Mesendoderm (in vitro differentiated cells): ENCODE measurements around the gene TMEM236.

Experiments used
- DNase-seq: peaks from one replicate; pipeline ENCODE4 v3.0.0; 2013
- H2AK5ac ChIP-seq: 2 replicates; pipeline ENCODE4 v1.6.1; 2013; ENCODE audit warnings: low read length, inconsistent platforms
- H2BK120ac ChIP-seq: 2 replicates; pipeline ENCODE4 v1.6.1; 2013; ENCODE audit warnings: low read depth, mild to moderate bottlenecking, low read length, moderate library complexity, mixed read lengths
- H2BK15ac ChIP-seq: replicated peaks from 2 replicates; pipeline ENCODE4 v1.6.1; 2013; ENCODE audit warnings: low read depth, mild to moderate bottlenecking, moderate library complexity
- H2BK5ac ChIP-seq: 2 replicates; pipeline ENCODE4 v1.6.1; 2013; ENCODE audit warnings: low read length, inconsistent platforms
- H3K18ac ChIP-seq: 2 replicates; pipeline ENCODE4 v1.6.1; 2013; ENCODE audit warnings: mild to moderate bottlenecking, low read length, mixed read lengths
- H3K23ac ChIP-seq: one replicate; pipeline ENCODE4 v1.6.1; 2013; ENCODE audit warnings: low read length
- H3K27ac ChIP-seq: 2 replicates; pipeline ENCODE4 v1.5.1; 2013; ENCODE audit warnings: low read depth, mild to moderate bottlenecking, inconsistent platforms, low read length, moderate library complexity
- H3K27me3 ChIP-seq: 2 replicates; pipeline ENCODE4 v1.6.1; 2013; ENCODE audit warnings: low read length, control low read depth, mild to moderate bottlenecking, inconsistent platforms; ENCODE audit not compliant: insufficient read depth, poor library complexity
- H3K36me3 ChIP-seq: 2 replicates; pipeline ENCODE4 v1.6.1; 2013; ENCODE audit warnings: low read length, inconsistent platforms; ENCODE audit not compliant: control insufficient read depth, insufficient read depth
- H3K4ac ChIP-seq: one replicate; pipeline ENCODE4 v1.6.1; 2013; ENCODE audit warnings: low read depth, mild to moderate bottlenecking, low read length, moderate library complexity
- H3K4me1 ChIP-seq: 2 replicates; pipeline ENCODE4 v1.6.1; 2013; ENCODE audit warnings: low read depth, low read length, inconsistent platforms; ENCODE audit not compliant: control insufficient read depth
- H3K4me2 ChIP-seq: 2 replicates; pipeline ENCODE4 v1.6.1; 2013; ENCODE audit warnings: low read length
- H3K4me3 ChIP-seq: 2 replicates; pipeline ENCODE4 v1.5.1; 2013; ENCODE audit warnings: mild to moderate bottlenecking, low read length
- H3K56ac ChIP-seq: one replicate; pipeline ENCODE4 v1.6.1; 2013; ENCODE audit warnings: low read length
- H3K79me1 ChIP-seq: 2 replicates; pipeline ENCODE4 v1.6.1; 2013; ENCODE audit warnings: low read length, inconsistent platforms
- H3K79me2 ChIP-seq: 2 replicates; pipeline ENCODE4 v1.6.1; 2013; ENCODE audit warnings: mild to moderate bottlenecking, low read length; ENCODE audit not compliant: control insufficient read depth, insufficient read depth
- H3K9ac ChIP-seq: 2 replicates; pipeline ENCODE4 v1.6.1; 2013; ENCODE audit warnings: low read length, inconsistent platforms
- H4K5ac ChIP-seq: one replicate; pipeline ENCODE4 v1.6.1; 2013; ENCODE audit warnings: low read length
- H4K8ac ChIP-seq: one replicate; pipeline ENCODE4 v1.6.1; 2013; ENCODE audit warnings: low read depth, mild to moderate bottlenecking, control low read depth, low read length, moderate library complexity
- WGBS: extraction: QIAGEN DNeasy Blood & Tissue Kit; methylation state at CpG from one replicate; pipeline ENCODE4 v1.1.7; 2013; ENCODE audit warnings: low lambda C conversion rate, missing lambda C conversion rate; ENCODE audit not compliant: insufficient coverage; ENCODE audit errors: extremely low coverage; 5-methylcytosine and 5-hydroxymethylcytosine counted together

TMEM236 gene

DNA sequence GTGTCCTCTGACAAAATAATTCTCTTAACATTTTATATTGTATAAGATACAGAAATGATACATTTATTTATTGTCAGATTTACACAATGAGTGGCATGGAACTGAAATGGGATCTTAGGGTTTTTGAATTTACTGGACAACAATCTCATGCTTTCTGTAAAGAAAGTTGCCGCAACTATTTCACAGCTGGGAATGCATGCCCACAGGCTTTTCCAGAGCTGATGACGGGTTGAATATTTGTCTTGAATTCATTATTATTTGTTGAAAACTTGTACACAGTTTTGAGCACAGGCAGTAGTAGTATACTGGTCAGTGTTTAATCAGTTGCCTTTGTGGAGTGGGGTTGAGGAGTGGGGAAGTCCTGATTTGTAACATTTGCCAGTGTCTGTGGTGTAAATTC is 36.6 kb downstream of the TMEM236 start:
- Histone ChIP-seq H2AK5ac (no peak overlapping the region), H3K56ac (no peak overlapping the region), H3K4me2 (no peak overlapping the region), H2BK15ac (peak overlapping the region; percentile 8), H4K5ac (no peak overlapping the region), H3K9ac (no peak overlapping the region), H3K79me2 (no peaks in the 10 kb centered on the region), H3K27ac (no peak overlapping the region), H2BK120ac (no peak overlapping the region), H3K4me3 (no peak overlapping the region), H2BK5ac (no peak overlapping the region), H3K18ac (peak overlapping the region; percentile 31), H3K4me1 (no peaks in the 10 kb centered on the region), H4K8ac (no peak overlapping the region), H3K23ac (no peak overlapping the region), H3K79me1 (no peaks in the 10 kb centered on the region), H3K27me3 (no peaks in the 10 kb centered on the region), H3K36me3 (no peaks in the 10 kb centered on the region), H3K4ac (no peak overlapping the region)
- no CpG with 5 or more reads among the region's 2 CpGs for WGBS
- DNase-seq = no peak

GRCh38 chr10:17789396-17789795 is 37.4 kb downstream of the TMEM236 start:
- no peak overlapping the region for H3K4ac ChIP-seq
- H3K4me3 ChIP-seq = no peak overlapping the region
- H2AK5ac ChIP-seq = no peak overlapping the region
- H3K4me1 ChIP-seq = no peaks in the 10 kb centered on the region
- H4K5ac ChIP-seq = no peak overlapping the region
- H3K36me3 ChIP-seq = no peaks in the 10 kb centered on the region
- H3K27me3 ChIP-seq = no peaks in the 10 kb centered on the region
- no peak overlapping the region for H4K8ac ChIP-seq
- WGBS = no CpG with 5 or more reads among the region's 7 CpGs
- no peak overlapping the region for H2BK5ac ChIP-seq
- H2BK15ac ChIP-seq = no peak overlapping the region
- no peak overlapping the region for H3K56ac ChIP-seq
- no peak overlapping the region for H3K23ac ChIP-seq
- no peak overlapping the region for H3K18ac ChIP-seq
- no peak overlapping the region for H2BK120ac ChIP-seq
- H3K79me1 ChIP-seq = no peaks in the 10 kb centered on the region
- H3K4me2 ChIP-seq = no peak overlapping the region
- H3K9ac ChIP-seq = no peak overlapping the region
- no peak for DNase-seq
- H3K79me2 ChIP-seq = no peaks in the 10 kb centered on the region
- no peak overlapping the region for H3K27ac ChIP-seq

DNA sequence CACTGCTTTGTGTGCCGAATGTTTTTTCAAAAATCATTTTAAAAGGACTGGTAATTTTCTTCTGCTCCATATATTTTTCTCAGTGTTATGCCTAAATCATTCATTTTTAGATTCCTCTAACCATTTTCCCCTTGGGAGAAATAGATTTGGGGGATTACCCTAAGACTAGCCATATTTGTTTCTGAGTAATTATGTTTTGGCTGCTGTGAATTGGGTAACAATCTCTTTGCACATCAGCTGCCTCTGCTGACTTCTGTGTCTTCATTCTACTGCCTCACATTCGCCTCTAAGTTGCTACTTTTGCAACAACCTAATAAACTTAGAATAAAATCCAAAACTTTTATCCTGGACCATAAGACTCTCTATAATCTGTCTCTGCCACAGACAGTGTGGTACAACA is 38.6 kb downstream of the TMEM236 start:
- H3K56ac ChIP-seq = no peak overlapping the region
- no peak overlapping the region for H3K23ac ChIP-seq
- no peak overlapping the region for H2BK15ac ChIP-seq
- no CpG with 5 or more reads among the region's 2 CpGs for WGBS
- H3K9ac ChIP-seq = no peak overlapping the region
- no peaks in the 10 kb centered on the region for H3K36me3 ChIP-seq
- no peaks in the 10 kb centered on the region for H3K79me1 ChIP-seq
- H3K79me2 ChIP-seq = no peaks in the 10 kb centered on the region
- H3K4me1 ChIP-seq = no peaks in the 10 kb centered on the region
- no peak overlapping the region for H2BK120ac ChIP-seq
- no peak overlapping the region for H3K4ac ChIP-seq
- H2BK5ac ChIP-seq = no peak overlapping the region
- no peak overlapping the region for H4K8ac ChIP-seq
- no peak overlapping the region for H3K27ac ChIP-seq
- H4K5ac ChIP-seq = no peak overlapping the region
- no peak overlapping the region for H2AK5ac ChIP-seq
- no peaks in the 10 kb centered on the region for H3K27me3 ChIP-seq
- H3K18ac ChIP-seq = no peak overlapping the region
- H3K4me2 ChIP-seq = no peak overlapping the region
- no peak overlapping the region for H3K4me3 ChIP-seq
- DNase-seq = no peak

DNA sequence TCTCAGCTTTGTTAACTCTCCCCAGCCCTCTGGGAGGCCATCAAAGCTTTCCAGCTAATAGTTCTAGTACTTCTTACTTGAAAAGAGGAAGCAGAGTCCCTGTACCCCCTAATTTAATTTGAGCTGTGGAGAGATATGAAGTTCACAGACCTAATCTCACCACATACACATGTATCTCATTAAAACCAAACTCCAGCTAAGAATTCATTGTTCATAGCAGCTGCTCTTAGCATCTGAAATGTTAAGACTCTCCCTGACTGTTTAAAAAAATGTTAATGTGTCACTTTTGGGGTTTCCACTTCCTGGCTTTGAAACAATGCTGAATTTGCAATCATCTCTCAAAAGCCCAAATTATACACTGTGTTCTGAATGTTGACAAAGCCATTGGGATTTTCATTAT is 41.0 kb downstream of the TMEM236 start:
- H3K23ac ChIP-seq = no peak overlapping the region
- H2AK5ac ChIP-seq = no peak overlapping the region
- no peak overlapping the region for H3K18ac ChIP-seq
- no peak overlapping the region for H2BK120ac ChIP-seq
- H3K4me3 ChIP-seq = no peak overlapping the region
- H3K79me1 ChIP-seq = no peaks in the 10 kb centered on the region
- no peaks in the 10 kb centered on the region for H3K79me2 ChIP-seq
- no peaks in the 10 kb centered on the region for H3K36me3 ChIP-seq
- no peak overlapping the region for H4K8ac ChIP-seq
- no peak overlapping the region for H3K4me2 ChIP-seq
- H2BK5ac ChIP-seq = no peak overlapping the region
- H3K27ac ChIP-seq = no peak overlapping the region
- H3K9ac ChIP-seq = no peak overlapping the region
- no peak overlapping the region for H4K5ac ChIP-seq
- H2BK15ac ChIP-seq = no peak overlapping the region
- no peaks in the 10 kb centered on the region for H3K4me1 ChIP-seq
- no peaks in the 10 kb centered on the region for H3K27me3 ChIP-seq
- H3K4ac ChIP-seq = no peak overlapping the region
- H3K56ac ChIP-seq = no peak overlapping the region
- no peak for DNase-seq

DNA sequence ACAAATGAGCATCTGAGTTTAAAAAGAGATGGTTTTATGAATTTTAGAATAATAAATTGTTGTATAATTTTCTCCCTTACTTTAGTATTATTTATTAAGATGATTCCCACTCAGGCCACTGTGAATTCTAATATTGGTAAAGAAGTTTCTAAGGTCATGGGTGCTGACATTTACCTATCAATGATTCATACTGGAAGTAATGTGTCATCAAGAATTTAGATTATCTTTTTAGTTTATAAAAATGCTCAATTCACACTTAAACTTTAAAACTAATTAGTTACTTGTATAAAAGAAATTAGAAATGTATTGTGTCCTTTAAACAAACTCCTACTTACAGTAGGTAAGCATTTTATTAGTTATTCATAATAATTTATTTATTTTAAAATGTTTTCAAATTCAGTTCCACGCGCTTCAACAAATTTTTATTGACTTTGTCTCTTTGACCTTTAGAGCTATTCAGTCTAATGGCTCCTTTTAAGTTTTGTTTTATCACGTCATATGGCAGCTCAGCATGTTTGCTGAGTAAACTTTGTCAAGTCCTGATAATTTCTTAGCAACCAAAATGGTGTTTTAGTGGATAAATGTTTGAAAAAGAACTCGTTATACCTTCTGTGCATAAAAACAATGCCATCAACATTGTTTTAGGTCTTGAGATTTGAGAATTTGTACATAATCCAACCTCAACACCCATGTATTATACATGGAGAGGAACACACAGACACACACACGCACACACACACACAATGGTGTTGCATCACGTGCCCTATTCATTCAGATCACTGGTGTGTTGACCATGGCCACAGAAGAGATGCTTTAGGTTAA is 42.0 kb downstream of the TMEM236 start:
- H3K79me1 ChIP-seq = no peaks in the 10 kb centered on the region
- H3K79me2 ChIP-seq = no peaks in the 10 kb centered on the region
- H3K4me1 ChIP-seq = no peaks in the 10 kb centered on the region
- no peak overlapping the region for H3K23ac ChIP-seq
- no peak overlapping the region for H3K4me2 ChIP-seq
- H2BK120ac ChIP-seq = no peak overlapping the region
- H2BK15ac ChIP-seq = no peak overlapping the region
- H3K18ac ChIP-seq = no peak overlapping the region
- no peak overlapping the region for H2AK5ac ChIP-seq
- DNase-seq = no peak
- H3K4me3 ChIP-seq = no peak overlapping the region
- H2BK5ac ChIP-seq = no peak overlapping the region
- no peaks in the 10 kb centered on the region for H3K36me3 ChIP-seq
- no peak overlapping the region for H3K56ac ChIP-seq
- no peaks in the 10 kb centered on the region for H3K27me3 ChIP-seq
- no peak overlapping the region for H3K27ac ChIP-seq
- WGBS = no CpG with 5 or more reads among the region's 6 CpGs
- H3K9ac ChIP-seq = no peak overlapping the region
- H4K5ac ChIP-seq = no peak overlapping the region
- H3K4ac ChIP-seq = no peak overlapping the region
- H4K8ac ChIP-seq = no peak overlapping the region

DNA sequence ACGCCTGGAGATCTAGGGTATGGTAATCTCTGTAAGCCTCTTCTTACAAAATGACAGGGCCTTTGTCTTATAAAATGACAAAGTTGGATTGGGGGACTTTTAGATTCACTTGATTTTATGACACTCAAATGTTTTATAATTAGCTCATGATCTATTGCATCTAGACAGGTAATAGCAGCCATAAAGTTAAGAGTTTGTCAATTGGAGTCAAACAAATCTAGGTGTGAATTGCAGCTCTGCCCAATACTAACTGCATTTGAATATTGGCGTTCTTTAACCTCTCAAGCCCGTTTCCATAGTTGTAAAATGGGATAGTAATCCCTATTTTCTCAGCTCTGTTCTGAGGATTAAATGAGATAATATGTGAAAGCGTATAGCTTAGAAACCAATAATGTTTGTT is 43.1 kb downstream of the TMEM236 start:
- no peak overlapping the region for H4K5ac ChIP-seq
- WGBS = no CpG with 5 or more reads among the region's 4 CpGs

More for the DNA sequence above, 43.1 kb downstream of the TMEM236 start:
- Histone ChIP-seq H3K27ac (no peak overlapping the region), H3K4me2 (no peak overlapping the region), H3K27me3 (no peaks in the 10 kb centered on the region), H3K79me1 (no peaks in the 10 kb centered on the region), H2BK15ac (no peak overlapping the region), H2BK5ac (no peak overlapping the region), H4K8ac (no peak overlapping the region), H3K9ac (no peak overlapping the region), H3K4me3 (no peak overlapping the region), H3K79me2 (no peaks in the 10 kb centered on the region), H3K56ac (no peak overlapping the region), H3K4me1 (no peaks in the 10 kb centered on the region), H3K18ac (no peak overlapping the region), H2AK5ac (no peak overlapping the region), H3K36me3 (no peaks in the 10 kb centered on the region), H3K4ac (no peak overlapping the region), H2BK120ac (no peak overlapping the region), H3K23ac (no peak overlapping the region)
- no peak for DNase-seq
